Vagina (tissue), 2 donors: Measurements from ENCODE around the gene DLX2.

Experiments
- POLR2AphosphoS5 ChIP-seq, 2 donors: sonication (generic); formaldehyde crosslinking; IDR thresholded peaks; one replicate each; pipeline ENCODE4 v1.9.0; 2017; ENCODE audit warnings: antibody characterized with exemption in 2 of 2, mild to moderate bottlenecking in 2 of 2, low read depth in 1 of 2; ENCODE audit not compliant: insufficient read depth in 1 of 2
- TF ChIP-seq, protein P1 (sequence below), 3 experiments: fragments of 450-650 bp in 2 of 3; fragments of 200-600 bp in 1 of 3; sonication (generic) in 1 of 3; IDR thresholded peaks; one replicate each; pipeline ENCODE4 v1.5.1; 2017 to 2019; ENCODE audit warnings: antibody characterized with exemption in 3 of 3, mild to moderate bottlenecking in 2 of 3, moderate library complexity in 2 of 3

DNA sequence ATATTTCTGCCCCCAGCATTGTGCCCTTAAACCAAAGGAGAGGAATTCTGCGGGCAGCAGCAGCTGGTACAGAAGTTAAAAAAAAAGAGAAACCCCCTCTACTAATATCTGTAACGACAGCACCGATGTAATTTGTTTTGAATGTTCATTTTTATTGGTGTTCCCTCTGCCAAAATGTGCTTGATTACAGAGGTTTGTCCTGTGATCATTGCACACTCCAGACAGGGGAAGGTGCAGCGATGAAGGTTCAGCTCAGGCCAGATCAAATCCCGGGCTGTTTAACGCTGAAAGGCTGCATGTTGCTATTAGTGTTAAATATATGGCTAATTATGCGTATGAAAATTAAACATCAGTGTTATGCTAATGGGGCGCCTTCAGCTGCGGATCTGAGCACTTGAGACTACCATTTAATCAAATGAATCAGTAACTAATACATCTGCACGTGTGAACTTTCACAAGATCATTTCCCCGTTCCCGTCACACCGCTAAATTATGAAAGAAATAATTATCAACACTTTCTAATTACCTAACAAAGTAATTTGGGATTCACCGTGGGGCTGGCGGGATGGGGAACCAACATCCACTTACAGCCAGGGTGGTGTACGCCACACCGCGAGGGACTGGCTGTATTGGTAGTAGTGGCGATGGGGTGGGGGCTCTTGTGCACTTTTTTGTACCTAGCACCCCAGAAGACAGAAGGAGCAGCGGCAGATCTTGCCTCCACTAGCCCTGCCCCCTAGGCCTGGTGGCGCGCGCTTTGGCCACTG is 18.9 kb downstream of the DLX2 start:
- TF ChIP-seq, protein P1, sequence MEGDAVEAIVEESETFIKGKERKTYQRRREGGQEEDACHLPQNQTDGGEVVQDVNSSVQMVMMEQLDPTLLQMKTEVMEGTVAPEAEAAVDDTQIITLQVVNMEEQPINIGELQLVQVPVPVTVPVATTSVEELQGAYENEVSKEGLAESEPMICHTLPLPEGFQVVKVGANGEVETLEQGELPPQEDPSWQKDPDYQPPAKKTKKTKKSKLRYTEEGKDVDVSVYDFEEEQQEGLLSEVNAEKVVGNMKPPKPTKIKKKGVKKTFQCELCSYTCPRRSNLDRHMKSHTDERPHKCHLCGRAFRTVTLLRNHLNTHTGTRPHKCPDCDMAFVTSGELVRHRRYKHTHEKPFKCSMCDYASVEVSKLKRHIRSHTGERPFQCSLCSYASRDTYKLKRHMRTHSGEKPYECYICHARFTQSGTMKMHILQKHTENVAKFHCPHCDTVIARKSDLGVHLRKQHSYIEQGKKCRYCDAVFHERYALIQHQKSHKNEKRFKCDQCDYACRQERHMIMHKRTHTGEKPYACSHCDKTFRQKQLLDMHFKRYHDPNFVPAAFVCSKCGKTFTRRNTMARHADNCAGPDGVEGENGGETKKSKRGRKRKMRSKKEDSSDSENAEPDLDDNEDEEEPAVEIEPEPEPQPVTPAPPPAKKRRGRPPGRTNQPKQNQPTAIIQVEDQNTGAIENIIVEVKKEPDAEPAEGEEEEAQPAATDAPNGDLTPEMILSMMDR (IDR thresholded peaks at IDR 0.05) = no peak
- no peak for TF ChIP-seq POLR2AphosphoS5 (IDR thresholded peaks at IDR 0.05; ENCODE audit: insufficient read depth in 1 of 2, low read depth in 1 of 2)
